IMR-90 (cell line): ENCODE results near the gene DNAJB8. TPM values are rescaled to one million over a fixed set of nuclear protein-coding genes. Genes with fewer than 3 reads are reported as not detected.

Experiments
- ATAC-seq: fragments of 200-7000 bp; cut with Tn5 transposase; 2 replicates; pipeline ENCODE4 v1.9.1; 2020; ENCODE audit warnings: low read depth, mild to moderate bottlenecking, moderate library complexity
- BruUV-seq: library from RNA; stranded (reverse); fragments of 400-500 nt; replicated peaks from 2 replicates; lab custom pipeline; 2021; lab: Mats Ljungman, UMichigan
- CTCF ChIA-PET: fragments of 300-600 bp; formaldehyde crosslinking; extraction: SDS; loops from one replicate; lab custom pipeline; 2021; ENCODE audit warnings: antibody characterized with exemption; lab: Yijun Ruan, JAX
- POLR2A ChIA-PET: fragments of 300-600 bp; sonication (Branson Sonifier 250); formaldehyde crosslinking; loops from one replicate; lab custom pipeline; 2022; ENCODE audit warnings: antibody characterized with exemption; ENCODE audit not compliant: unreplicated experiment; lab: Charles Lee
- DNase-seq: peaks from one replicate; pipeline ENCODE4 v3.0.0; 2013
- H2AFZ ChIP-seq: replicated peaks from 2 replicates; pipeline ENCODE3; 2013; ENCODE audit warnings: low read length, mild to moderate bottlenecking; ENCODE audit not compliant: poor library complexity
- H2AK5ac ChIP-seq: 2 replicates; pipeline ENCODE4 v1.6.1; 2013; ENCODE audit warnings: low read depth, low read length, inconsistent platforms
- H2AK9ac ChIP-seq: replicated peaks from 2 replicates; pipeline ENCODE3; 2013; ENCODE audit warnings: mild to moderate bottlenecking, low read depth, low read length, moderate library complexity; ENCODE audit not compliant: poor library complexity
- H2BK120ac ChIP-seq: 2 replicates; pipeline ENCODE4 v1.6.1; 2013; ENCODE audit warnings: low read depth, low read length, inconsistent platforms
- H2BK15ac ChIP-seq: 3 replicates; pipeline ENCODE4 v1.6.1; 2013; ENCODE audit warnings: low read depth, low read length, inconsistent platforms
- H2BK20ac ChIP-seq: 2 replicates; pipeline ENCODE4 v1.6.1; 2013; ENCODE audit warnings: low read depth, mild to moderate bottlenecking, inconsistent platforms, low read length, moderate library complexity
- H2BK5ac ChIP-seq: 2 replicates; pipeline ENCODE4 v1.6.1; 2013; ENCODE audit warnings: mild to moderate bottlenecking, low read depth, low read length, inconsistent platforms; ENCODE audit not compliant: poor library complexity, severe bottlenecking
- H3K14ac ChIP-seq: replicated peaks from 2 replicates; pipeline ENCODE4 v1.6.1; 2013; ENCODE audit warnings: low read depth, low read length, inconsistent platforms
- H3K18ac ChIP-seq: 2 replicates; pipeline ENCODE4 v1.6.1; 2013; ENCODE audit warnings: low read depth, low read length, control low read depth
- H3K23ac ChIP-seq: 2 replicates; pipeline ENCODE4 v1.6.1; 2013; ENCODE audit warnings: low read depth, low read length, inconsistent platforms
- H3K27ac ChIP-seq: 2 replicates; pipeline ENCODE4 v1.5.1; 2013; ENCODE audit warnings: mild to moderate bottlenecking, control low read depth, low read length; ENCODE audit not compliant: insufficient read depth
- H3K27me3 ChIP-seq: 2 replicates; pipeline ENCODE4 v1.6.1; 2013; ENCODE audit warnings: low read length; ENCODE audit not compliant: control insufficient read depth, insufficient read depth
- H3K36me3 ChIP-seq: 2 replicates; pipeline ENCODE4 v1.6.1; 2013; ENCODE audit warnings: low read length, mixed read lengths; ENCODE audit not compliant: control insufficient read depth, insufficient read depth
- H3K4ac ChIP-seq: 2 replicates; pipeline ENCODE4 v1.6.1; 2013; ENCODE audit warnings: low read depth, low read length, inconsistent platforms
- H3K4me1 ChIP-seq: 2 replicates; pipeline ENCODE4 v1.6.1; 2013; ENCODE audit warnings: low read length, mixed read lengths; ENCODE audit not compliant: control insufficient read depth, insufficient read depth
- H3K4me2 ChIP-seq: 2 replicates; pipeline ENCODE4 v1.6.1; 2013; ENCODE audit warnings: low read depth, mild to moderate bottlenecking, control low read depth, low read length, moderate library complexity
- H3K4me3 ChIP-seq: 2 replicates; pipeline ENCODE4 v1.5.1; 2013; ENCODE audit warnings: low read depth, mild to moderate bottlenecking, control low read depth, low read length, moderate library complexity; ENCODE audit not compliant: insufficient read depth
- H3K56ac ChIP-seq: 2 replicates; pipeline ENCODE4 v1.6.1; 2013; ENCODE audit warnings: low read length, inconsistent platforms; ENCODE audit not compliant: insufficient read depth; ENCODE audit errors: extremely low read depth
- H3K79me1 ChIP-seq, 2 experiments: 2 replicates each; pipeline ENCODE4 v1.6.1; 2013; ENCODE audit warnings: low read length in 2 of 2, inconsistent platforms in 1 of 2, low read depth in 1 of 2
- H3K9ac ChIP-seq: 2 replicates; pipeline ENCODE4 v1.6.1; 2013; ENCODE audit warnings: low read depth, low read length, control low read depth
- H3K9me1 ChIP-seq: 2 replicates; pipeline ENCODE4 v1.6.1; 2013; ENCODE audit warnings: low read length, inconsistent platforms; ENCODE audit not compliant: insufficient read depth
- H3K9me3 ChIP-seq: 2 replicates; pipeline ENCODE4 v1.6.1; 2013; ENCODE audit warnings: low read length; ENCODE audit not compliant: control insufficient read depth, insufficient read depth
- H4K20me1 ChIP-seq: 2 replicates; pipeline ENCODE4 v1.6.1; 2013; ENCODE audit warnings: low read length, inconsistent platforms; ENCODE audit not compliant: insufficient read depth
- H4K5ac ChIP-seq: 2 replicates; pipeline ENCODE4 v1.6.1; 2013; ENCODE audit warnings: mild to moderate bottlenecking, low read depth, low read length, control low read depth
- H4K8ac ChIP-seq, 2 experiments: 2 replicates each; pipeline ENCODE4 v1.6.1; 2013; ENCODE audit warnings: low read depth in 2 of 2, low read length in 2 of 2, control low read depth in 1 of 2, inconsistent platforms in 1 of 2
- H4K91ac ChIP-seq: 2 replicates; pipeline ENCODE4 v1.6.1; 2013; ENCODE audit warnings: low read depth, low read length, inconsistent platforms; ENCODE audit not compliant: insufficient read depth
- CTCF ChIP-seq: conservative IDR thresholded peaks from 2 replicates; pipeline ENCODE4 v1.5.1; 2012; ENCODE audit warnings: mild to moderate bottlenecking, low read depth, low read length, improper control_type of control experiment
- FOS ChIP-seq: fragments of 150-350 bp; IDR thresholded peaks from 2 replicates; pipeline ENCODE4 v1.6.1; 2016; ENCODE audit warnings: low read depth, low read length
- SMC3 ChIP-seq: fragments of 150-350 bp; IDR thresholded peaks from 2 replicates; pipeline ENCODE4 v1.6.1; 2016; ENCODE audit warnings: low read depth, mild to moderate bottlenecking, antibody characterized with exemption, low read length, moderate library complexity
- USF2 ChIP-seq: fragments of 150-350 bp; IDR thresholded peaks from 2 replicates; pipeline ENCODE4 v1.6.1; 2017; ENCODE audit warnings: mild to moderate bottlenecking, antibody characterized with exemption, low read length, low read depth
- whole genome bisulfite sequencing, 2 experiments: methylation state at CpG; one replicate each; pipeline versions ENCODE4 v1.1.5 to v1.1.7; 2013; ENCODE audit warnings: missing lambda C conversion rate in 2 of 2; ENCODE audit not compliant: insufficient read length in 1 of 2; ENCODE audit errors: extremely low coverage in 2 of 2; 5-methylcytosine and 5-hydroxymethylcytosine counted together
- dilution Hi-C: fragments of 300-500 bp; cut with HindIII; formaldehyde crosslinking; loops from one replicate; pipeline ENCODE4 v1.14.3; 2018; ENCODE audit warnings: low sequenced_read_pairs; ENCODE audit not compliant: unreplicated experiment
- in situ Hi-C: fragments of 300-500 bp; cut with MboI; formaldehyde crosslinking; loops from 3 replicates; pipeline ENCODE4 v1.14.3; 2019; ENCODE audit warnings: low sequenced_read_pairs, inconsistent platforms, mixed read lengths
- intact Hi-C: fragments of 100-400 bp; cut with micrococcal nuclease; formaldehyde crosslinking; loops from 2 replicates; pipeline ENCODE4 v1.10.0; 2022
- polyA plus RNA-seq, 3 experiments: library from polyadenylated mRNA; depleted of rRNA; stranded (reverse); fragments of >200 nt; gene quantifications; 2 replicates each; pipeline ENCODE4 v1.2.3, GENCODE V29; 2012; ENCODE audit warnings: low replicate concordance in 1 of 3
- total RNA-seq: library from RNA; depleted of rRNA; stranded (reverse); fragments of >200 nt; gene quantifications from 2 replicates; pipeline ENCODE4 v1.2.3, GENCODE V29; 2012

The DNAJB8 gene
- total and polyA plus RNA-seq, 2 of the 4 experiments (the other 2 are of a cell fraction), result not detected

DNA sequence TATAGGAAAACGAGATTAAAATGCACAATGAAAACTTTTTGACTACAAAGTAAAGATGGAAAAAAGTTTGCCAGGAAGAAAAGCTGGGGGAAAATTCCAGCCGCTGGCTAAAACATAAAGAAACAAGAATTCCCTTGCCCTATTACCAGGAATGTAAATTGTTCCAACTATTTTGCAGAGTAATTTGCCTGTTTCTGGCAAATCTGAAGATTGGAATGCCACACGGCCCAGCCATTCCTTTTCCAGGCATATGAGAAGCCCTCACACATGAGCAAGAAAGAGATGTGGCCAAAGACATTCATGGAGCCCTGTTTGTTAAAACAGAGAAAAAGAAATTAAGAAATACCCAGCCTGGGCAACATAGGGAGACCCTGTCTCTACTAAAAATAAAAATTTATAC, 34.7 kb upstream of the DNAJB8 start:
- peaks cover 8% of the 10 kb centered on the region for H4K20me1 ChIP-seq
- POLR2A ChIA-PET, result no interaction called here
- dilution Hi-C loops (no loop called here), in situ Hi-C loops (loop anchor here (5.0 kb wide), 1 partner anchor 69 kb away; no protein-coding TSS in a partner anchor), intact Hi-C loops (loop anchor here (5.0 kb wide), 1 partner anchor 81 kb away; no protein-coding TSS in a partner anchor)
- H3K9me3 ChIP-seq, result peaks cover 2% of the 10 kb centered on the region; the same call in 1 of the 2 replicates
- H4K91ac ChIP-seq, result no peak overlapping the region
- H3K4me3 ChIP-seq, result no peak overlapping the region
- peaks cover 10% of the 10 kb centered on the region for H3K27me3 ChIP-seq
- no peak overlapping the region for H3K14ac ChIP-seq
- H3K4me2 ChIP-seq, result no peak overlapping the region
- no peak overlapping the region for H4K5ac ChIP-seq
- H2BK20ac ChIP-seq, result no peak overlapping the region
- H3K9me1 ChIP-seq, result 0 out of 2 replicates have a peak, but pooled peaks cover 4% of the 10 kb centered on the region
- ATAC-seq (no peak), DNase-seq (no peak)
- peaks cover 3 to 5% of the 10 kb centered on the region in 2 experiments; a peak in 1 of 4 replicates for H3K79me1 ChIP-seq
- no peak overlapping the region for H3K27ac ChIP-seq
- no peak overlapping the region for H3K4ac ChIP-seq
- no peak overlapping the region for H2BK120ac ChIP-seq
- TF ChIP-seq CTCF (no peak), FOS (no peak), USF2 (no peak), SMC3 (no peak)
- H3K56ac ChIP-seq, result no peak overlapping the region
- H2AK9ac ChIP-seq, result no peak overlapping the region
- H2BK5ac ChIP-seq, result no peak overlapping the region
- no peak overlapping the region for H2BK15ac ChIP-seq
- whole genome bisulfite sequencing, 2 experiments, result no CpG with 5 or more reads among the region's 3 CpGs
- H2AK5ac ChIP-seq, result no peak overlapping the region
- peaks cover 5% of the 10 kb centered on the region for H3K4me1 ChIP-seq
- CTCF ChIA-PET, result no interaction called here
- no TSS peak for BruUV-seq
- no peak overlapping the region for H3K9ac ChIP-seq
- H3K23ac ChIP-seq, result no peak overlapping the region
- H4K8ac ChIP-seq, result no peak overlapping the region
- no peak overlapping the region for H3K18ac ChIP-seq
- H3K36me3 ChIP-seq, result no peaks in the 10 kb centered on the region
- no peak overlapping the region for H2AFZ ChIP-seq
